HepG2 (cell line): Measurements from ENCODE around the gene DOCK2. TPM values are rescaled to one million over a fixed set of nuclear protein-coding genes. Genes with fewer than 3 reads are reported as not detected.

ENCODE experiments used
- ATAC-seq: fragments of 200-7000 bp; cut with Tn5 transposase; 3 replicates; pipeline ENCODE4 v1.9.1; 2020; ENCODE audit warnings: mild to moderate bottlenecking, moderate library complexity
- BruUV-seq: library from RNA; stranded (reverse); fragments of 400-500 nt; replicated peaks from 2 replicates; lab custom pipeline; 2021; lab: Mats Ljungman, UMichigan
- CTCF ChIA-PET: fragments of 300-600 bp; formaldehyde crosslinking; extraction: SDS; loops from one replicate; lab custom pipeline; 2021; ENCODE audit warnings: low total read pairs, inconsistent platforms, low intra/inter-chr PET ratio; lab: Yijun Ruan, JAX
- POLR2A ChIA-PET: fragments of 350-600 bp; sonication (Branson Sonifier 250); formaldehyde crosslinking; loops from one replicate; lab custom pipeline; 2020; ENCODE audit warnings: antibody characterized with exemption, inconsistent platforms; lab: Yijun Ruan, JAX
- DNase-seq: peaks from one replicate; pipeline ENCODE4 v3.0.0-alpha.2; 2015; ENCODE audit warnings: low spot score
- FAIRE-seq: peaks from 3 replicates; lab custom pipeline; 2011; peaks lifted over from hg19 to GRCh38; lab: Jason Lieb, UNC
- H2AFZ ChIP-seq: one replicate; pipeline ENCODE4 v1.6.1; 2011; ENCODE audit warnings: low read length, inconsistent platforms
- H3K27ac ChIP-seq: fragments of 300-600 bp; 3 replicates; pipeline ENCODE4 v1.8.0; 2011; ENCODE audit warnings: mixed run types, mild to moderate bottlenecking, mixed read lengths, low read length, inconsistent platforms; ENCODE audit not compliant: insufficient read depth; ENCODE audit errors: extremely low read length
- H3K27me3 ChIP-seq, 2 experiments: fragments of 200-600 bp in 1 of 2; 2 replicates in 1 of 2; 3 replicates in 1 of 2; pipeline versions ENCODE4 v1.6.0 to v1.8.0; 2011; ENCODE audit warnings: low read length in 2 of 2, mild to moderate bottlenecking in 2 of 2, moderate library complexity in 2 of 2, inconsistent platforms in 1 of 2; ENCODE audit not compliant: insufficient read depth in 2 of 2, control insufficient read depth in 1 of 2
- H3K36me3 ChIP-seq, 2 experiments: fragments of 200-600 bp in 1 of 2; replicated peaks in 1 of 2; 2 replicates in 1 of 2; 3 replicates in 1 of 2; pipeline versions ENCODE4 v1.5.1 to v1.8.0; 2011; ENCODE audit warnings: low read length in 2 of 2, inconsistent platforms in 1 of 2; ENCODE audit not compliant: insufficient read depth in 2 of 2, control insufficient read depth in 1 of 2
- H3K4me1 ChIP-seq: 2 replicates; pipeline ENCODE4 v1.5.1; 2012; ENCODE audit warnings: low read length, inconsistent platforms; ENCODE audit not compliant: insufficient read depth
- H3K4me2 ChIP-seq: 2 replicates; pipeline ENCODE4 v1.6.0; 2011; ENCODE audit warnings: low read depth, low read length, inconsistent platforms
- H3K4me3 ChIP-seq, 3 experiments: fragments of 200-600 bp in 1 of 3; sonication (generic), shearing (Covaris generic) in 1 of 3; replicated peaks in 1 of 3; 2 replicates each; pipeline ENCODE4 v1.5.1; 2011 to 2016; ENCODE audit warnings: low read length in 3 of 3, inconsistent platforms in 2 of 3, low read depth in 2 of 3, mild to moderate bottlenecking in 2 of 3, control low read depth in 1 of 3, mixed read lengths in 1 of 3; ENCODE audit not compliant: insufficient read depth in 1 of 3
- H3K79me2 ChIP-seq: one replicate; pipeline ENCODE4 v1.6.1; 2011; ENCODE audit warnings: low read length, inconsistent platforms; ENCODE audit not compliant: insufficient read depth
- H3K9ac ChIP-seq: 2 replicates; pipeline ENCODE4 v1.6.0; 2011; ENCODE audit warnings: mild to moderate bottlenecking, low read depth, low read length, inconsistent platforms; ENCODE audit not compliant: insufficient read depth
- H3K9me3 ChIP-seq: 2 replicates; pipeline ENCODE4 v1.5.1; 2012; ENCODE audit warnings: mild to moderate bottlenecking, low read length
- H4K20me1 ChIP-seq: 2 replicates; pipeline ENCODE4 v1.6.0; 2011; ENCODE audit warnings: inconsistent platforms, mild to moderate bottlenecking, low read length, moderate library complexity; ENCODE audit not compliant: insufficient read depth
- ATF5 ChIP-seq: sonication (generic); formaldehyde crosslinking; IDR thresholded peaks from 2 replicates; pipeline ENCODE4 v1.4.0; 2020; ENCODE audit warnings: mild to moderate bottlenecking, low read depth, missing genetic modification reagents
- CHCHD3 ChIP-seq: sonication (generic); formaldehyde crosslinking; IDR thresholded peaks from 2 replicates; pipeline ENCODE4 v1.8.0; 2022; ENCODE audit warnings: mild to moderate bottlenecking, missing genetic modification reagents, moderate library complexity
- HOXA5 ChIP-seq: sonication (generic); formaldehyde crosslinking; IDR thresholded peaks from 2 replicates; pipeline ENCODE4 v1.4.0; 2020; ENCODE audit warnings: missing genetic modification reagents
- MXD3 ChIP-seq: IDR thresholded peaks from 2 replicates; pipeline ENCODE4 v1.6.1; 2016; ENCODE audit warnings: mild to moderate bottlenecking, missing biosample characterization, missing genetic modification reagents
- NFYB ChIP-seq: sonication (generic); formaldehyde crosslinking; IDR thresholded peaks from 2 replicates; pipeline ENCODE4 v1.4.0; 2020; ENCODE audit warnings: missing genetic modification reagents
- USF2 ChIP-seq, 2 experiments: sonication (generic) in 1 of 2; formaldehyde crosslinking in 1 of 2; IDR thresholded peaks; 2 replicates each; pipeline versions ENCODE4 v1.5.1 to v1.6.1; 2011 to 2020; ENCODE audit warnings: borderline replicate concordance in 1 of 2, low read depth in 1 of 2, low read length in 1 of 2, mild to moderate bottlenecking in 1 of 2, missing genetic modification reagents in 1 of 2, moderate library complexity in 1 of 2
- ZBTB10 ChIP-seq: sonication (generic); formaldehyde crosslinking; IDR thresholded peaks from 2 replicates; pipeline ENCODE4 v1.4.0; 2020; ENCODE audit warnings: missing genetic modification reagents, borderline replicate concordance
- ZNF17 ChIP-seq: sonication (generic); formaldehyde crosslinking; IDR thresholded peaks from 2 replicates; pipeline ENCODE4 v1.5.0; 2020; ENCODE audit warnings: mild to moderate bottlenecking, missing genetic modification reagents
- ZNF274 ChIP-seq: sonication (generic); formaldehyde crosslinking; IDR thresholded peaks from 2 replicates; pipeline ENCODE4 v1.5.1; 2020; ENCODE audit warnings: mild to moderate bottlenecking, missing genetic modification reagents
- ZNF639 ChIP-seq: conservative IDR thresholded peaks from 2 replicates; pipeline ENCODE4 v1.6.1; 2018; ENCODE audit warnings: missing genetic modification reagents
- ZUFSP ChIP-seq: sonication (generic); formaldehyde crosslinking; IDR thresholded peaks from 2 replicates; pipeline ENCODE4 v1.9.0; 2021; ENCODE audit warnings: missing genetic modification reagents, mild to moderate bottlenecking, borderline replicate concordance
- WGBS: methylation state at CpG from one replicate; pipeline ENCODE4 v1.1.6; 2017; ENCODE audit warnings: low lambda C conversion rate; 5-methylcytosine and 5-hydroxymethylcytosine counted together
- in situ Hi-C: cut with HindIII; loops from 2 replicates; pipeline ENCODE4 v1.10.0; 2017; ENCODE audit warnings: low pct_unique_long_range_greater_than_20kb; ENCODE audit not compliant: extremely low pct_ligation_motif_present
- intact Hi-C: fragments of 100-400 bp; cut with micrococcal nuclease; formaldehyde crosslinking; loops from one replicate; pipeline ENCODE4 v1.10.0; 2022; ENCODE audit not compliant: unreplicated experiment
- polyA plus RNA-seq, 8 experiments: library from polyadenylated mRNA; depleted of rRNA in 3 of 8; stranded (reverse) in 7 of 8; unstranded in 1 of 8; fragments of >200 nt; fragmentation: Illumina TruSeq in 4 of 8; extraction: Trizol in 4 of 8; gene quantifications; 2 replicates each; pipeline versions ENCODE4 v1.2.1 to v1.2.3, GENCODE V29; 2011 to 2016; ENCODE audit warnings: low read depth in 4 of 8, missing spikeins in 1 of 8, mixed read lengths in 1 of 8; ENCODE audit not compliant: insufficient read depth in 1 of 8
- total RNA-seq, 5 experiments: library from RNA; depleted of rRNA; stranded (reverse); fragments of >200 nt; fragmentation: Illumina TruSeq; extraction: Trizol; gene quantifications; 2 replicates each; pipeline ENCODE4 v1.2.3, GENCODE V29; 2016; ENCODE audit warnings: low read depth in 1 of 5

DOCK2 gene
- total and polyA plus RNA-seq, 2 of the 13 experiments (the other 11 are each of a cell fraction or from before 2014, with no cell fraction given): not detected

GRCh38 chr5:169724303-169725087, 87.4 kb downstream of the DOCK2 start:
- no peaks in the 10 kb centered on the region for H3K36me3 ChIP-seq
- DNase-seq: no peak
- WGBS: 20% methylated on average over 8 of the region's 10 CpGs
- in situ Hi-C loops: no loop called here
- no peaks in the 10 kb centered on the region for H3K4me1 ChIP-seq
- ChIA-PET CTCF (no interaction called here), POLR2A (no interaction called here)
- H3K9me3 ChIP-seq: no peaks in the 10 kb centered on the region
- no TSS peak for BruUV-seq
- no peak overlapping the region for H3K9ac ChIP-seq
- no peak for ATAC-seq
- H3K4me3 ChIP-seq: no peak overlapping the region
- intact Hi-C loops: no loop called here
- TF ChIP-seq ATF5 (CRISPR knock-in tag) (no peak), HOXA5 (CRISPR knock-in tag) (no peak), USF2 (IDR thresholded peaks at IDR 0.05; ENCODE audit: low read depth, low read length) (no peak), USF2 (CRISPR knock-in tag; IDR thresholded peaks at IDR 0.05; ENCODE audit: borderline replicate concordance) (no peak), ZNF639 (no peak), ZNF274 (no peak), MXD3 (CRISPR knock-in tag) (no peak), CHCHD3 (CRISPR knock-in tag) (no peak), ZUFSP (no peak), NFYB (CRISPR knock-in tag) (no peak), ZBTB10 (CRISPR knock-in tag) (no peak), ZNF17 (no peak)
- H3K27me3 ChIP-seq: no peaks in the 10 kb centered on the region
- H2AFZ ChIP-seq: no peak overlapping the region
- H3K27ac ChIP-seq: no peak overlapping the region
- H3K79me2 ChIP-seq: no peaks in the 10 kb centered on the region
- H4K20me1 ChIP-seq: no peaks in the 10 kb centered on the region
- no peak overlapping the region for H3K4me2 ChIP-seq
- no peak for FAIRE-seq
